HepG2 (cell line): ENCODE measurements around the gene RMI1. TPM values are rescaled to one million over a fixed set of nuclear protein-coding genes. Genes with fewer than 3 reads are reported as not detected.

Experiments used
- FOXP1 ChIP-seq, 2 experiments: fragments of 450-650 bp in 1 of 2; IDR thresholded peaks; 2 replicates each; pipeline ENCODE4 v1.6.1; 2017 to 2018; ENCODE audit warnings: antibody characterized with exemption in 1 of 2
- HINFP ChIP-seq: sonication (generic); formaldehyde crosslinking; IDR thresholded peaks from 2 replicates; pipeline ENCODE4 v1.4.0; 2020; ENCODE audit warnings: low read depth, mild to moderate bottlenecking, missing genetic modification reagents
- HNF4A ChIP-seq: sonication (generic); formaldehyde crosslinking; IDR thresholded peaks from 2 replicates; pipeline ENCODE4 v1.4.0; 2020; ENCODE audit warnings: missing genetic modification reagents
- HOXA5 ChIP-seq: sonication (generic); formaldehyde crosslinking; IDR thresholded peaks from 2 replicates; pipeline ENCODE4 v1.4.0; 2020; ENCODE audit warnings: missing genetic modification reagents
- KLF9 ChIP-seq: IDR thresholded peaks from 2 replicates; pipeline ENCODE4 v1.6.1; 2016; ENCODE audit warnings: low read depth
- MAFF ChIP-seq: IDR thresholded peaks from 2 replicates; pipeline ENCODE4 v1.6.1; 2011; ENCODE audit warnings: low read depth, low read length, improper control_type of control experiment
- MED8 ChIP-seq: sonication (generic); formaldehyde crosslinking; IDR thresholded peaks from 2 replicates; pipeline ENCODE4 v1.8.1; 2023; ENCODE audit warnings: mild to moderate bottlenecking, missing genetic modification reagents; ENCODE audit not compliant: insufficient replicate concordance
- NCOA1 ChIP-seq: sonication (generic); formaldehyde crosslinking; IDR thresholded peaks from 2 replicates; pipeline ENCODE4 v1.9.0; 2021; ENCODE audit warnings: missing genetic modification reagents
- NCOA2 ChIP-seq: sonication (generic); formaldehyde crosslinking; IDR thresholded peaks from 2 replicates; pipeline ENCODE4 v1.8.0; 2022; ENCODE audit warnings: inconsistent platforms
- PAWR ChIP-seq: sonication (generic); formaldehyde crosslinking; IDR thresholded peaks from 2 replicates; pipeline ENCODE4 v1.4.0; 2020; ENCODE audit warnings: missing genetic modification reagents, mild to moderate bottlenecking, borderline replicate concordance
- PTBP1 ChIP-seq: fragments of 200-400 bp; formaldehyde crosslinking; IDR thresholded peaks from 2 replicates; pipeline ENCODE4 v1.6.1; 2018; ENCODE audit warnings: low read length, low read depth; ENCODE audit not compliant: poor library complexity, severe bottlenecking
- SMAD1 ChIP-seq: sonication (generic); formaldehyde crosslinking; IDR thresholded peaks from 2 replicates; pipeline ENCODE4 v1.4.0; 2020; ENCODE audit warnings: missing genetic modification reagents, low read depth, mild to moderate bottlenecking, borderline replicate concordance
- SRY ChIP-seq: sonication (generic); formaldehyde crosslinking; IDR thresholded peaks from 2 replicates; pipeline ENCODE4 v1.8.0; 2022; ENCODE audit warnings: mild to moderate bottlenecking, missing genetic modification reagents
- SSRP1 ChIP-seq: IDR thresholded peaks from 2 replicates; pipeline ENCODE4 v1.6.1; 2016; ENCODE audit warnings: control low read depth
- THAP9 ChIP-seq: sonication (generic); formaldehyde crosslinking; IDR thresholded peaks from 2 replicates; pipeline ENCODE4; 2020; ENCODE audit warnings: missing genetic modification reagents, mild to moderate bottlenecking, borderline replicate concordance
- TIGD3 ChIP-seq: sonication (generic); formaldehyde crosslinking; IDR thresholded peaks from 2 replicates; pipeline ENCODE4 v1.5.1; 2020; ENCODE audit warnings: mild to moderate bottlenecking, missing genetic modification reagents, borderline replicate concordance
- ZMAT3 ChIP-seq: sonication (generic); formaldehyde crosslinking; conservative IDR thresholded peaks from 2 replicates; pipeline ENCODE4 v1.7.0; 2021; ENCODE audit warnings: missing genetic modification reagents
- ZNF136 ChIP-seq: sonication (generic); formaldehyde crosslinking; IDR thresholded peaks from 2 replicates; pipeline ENCODE4 v1.8.1; 2022; ENCODE audit warnings: low read depth, mild to moderate bottlenecking, moderate library complexity, missing genetic modification reagents
- ZNF224 ChIP-seq: sonication (generic); formaldehyde crosslinking; IDR thresholded peaks from 2 replicates; pipeline ENCODE4 v1.5.0; 2020; ENCODE audit warnings: mild to moderate bottlenecking, missing genetic modification reagents
- ZNF234 ChIP-seq: sonication (generic); formaldehyde crosslinking; conservative IDR thresholded peaks from 2 replicates; pipeline ENCODE4 v1.5.1; 2020; ENCODE audit warnings: mild to moderate bottlenecking, missing genetic modification reagents
- ZNF770 ChIP-seq: sonication (generic); formaldehyde crosslinking; IDR thresholded peaks from 2 replicates; pipeline ENCODE4 v1.5.0; 2020; ENCODE audit warnings: mild to moderate bottlenecking, missing genetic modification reagents
- ZNF841 ChIP-seq: sonication (generic); formaldehyde crosslinking; IDR thresholded peaks from 2 replicates; pipeline ENCODE4 v1.8.1; 2023; ENCODE audit warnings: missing genetic modification reagents, borderline replicate concordance
- polyA plus RNA-seq, 8 experiments: library from polyadenylated mRNA; depleted of rRNA in 3 of 8; stranded (reverse) in 7 of 8; unstranded in 1 of 8; fragments of >200 nt; fragmentation: Illumina TruSeq in 4 of 8; extraction: Trizol in 4 of 8; gene quantifications; 2 replicates each; pipeline versions ENCODE4 v1.2.1 to v1.2.3, GENCODE V29; 2011 to 2016; ENCODE audit warnings: low read depth in 4 of 8, missing spikeins in 1 of 8, mixed read lengths in 1 of 8; ENCODE audit not compliant: insufficient read depth in 1 of 8
- total RNA-seq, 5 experiments: library from RNA; depleted of rRNA; stranded (reverse); fragments of >200 nt; fragmentation: Illumina TruSeq; extraction: Trizol; gene quantifications; 2 replicates each; pipeline ENCODE4 v1.2.3, GENCODE V29; 2016; ENCODE audit warnings: low read depth in 1 of 5

Gene RMI1
- total and polyA plus RNA-seq, 2 of the 13 experiments (the other 11 are each of a cell fraction or from before 2014, with no cell fraction given) = 0.54 to 3.7 TPM

GRCh38 chr9:83986765-83987401 is 6.3 kb downstream of the RMI1 start (continued):
- TF ChIP-seq PAWR (no peak), SRY (CRISPR knock-in tag) (no peak), HINFP (no peak), HOXA5 (CRISPR knock-in tag) (no peak), SSRP1 (CRISPR knock-in tag) (no peak), ZNF841 (CRISPR knock-in tag) (no peak), THAP9 (no peak), ZNF136 (CRISPR knock-in tag) (no peak), ZNF224 (CRISPR knock-in tag) (no peak), ZNF770 (CRISPR knock-in tag) (peak; percentile 52; the same call in 1 of the 2 replicates), HNF4A (CRISPR knock-in tag) (peak; percentile 51), ZMAT3 (CRISPR knock-in tag) (0 out of 2 replicates have a peak, but pooled peaks have one; percentile 31), MAFF (no peak), NCOA1 (CRISPR knock-in tag) (0 out of 2 replicates have a peak, but pooled peaks have one; percentile 35), FOXP1 (IDR thresholded peaks at IDR 0.05) (peak; percentile 53), FOXP1 (CRISPR knock-in tag; IDR thresholded peaks at IDR 0.05) (peak; percentile 57), ZNF234 (CRISPR knock-in tag) (no peak), KLF9 (no peak), MED8 (no peak), PTBP1 (no peak), NCOA2 (peak; percentile 73; the same call in 1 of the 2 replicates), TIGD3 (no peak), SMAD1 (CRISPR knock-in tag) (no peak; the same call in 1 of the 2 replicates)
